Measurements from ENCODE around the gene BRSK2. TPM values are rescaled to one million over a fixed set of nuclear protein-coding genes. Genes with fewer than 3 reads are reported as not detected.

The BRSK2 gene
- total and polyA plus RNA-seq, 2 experiments from 2014 or later = 4.7 to 13.6 TPM

DNA sequence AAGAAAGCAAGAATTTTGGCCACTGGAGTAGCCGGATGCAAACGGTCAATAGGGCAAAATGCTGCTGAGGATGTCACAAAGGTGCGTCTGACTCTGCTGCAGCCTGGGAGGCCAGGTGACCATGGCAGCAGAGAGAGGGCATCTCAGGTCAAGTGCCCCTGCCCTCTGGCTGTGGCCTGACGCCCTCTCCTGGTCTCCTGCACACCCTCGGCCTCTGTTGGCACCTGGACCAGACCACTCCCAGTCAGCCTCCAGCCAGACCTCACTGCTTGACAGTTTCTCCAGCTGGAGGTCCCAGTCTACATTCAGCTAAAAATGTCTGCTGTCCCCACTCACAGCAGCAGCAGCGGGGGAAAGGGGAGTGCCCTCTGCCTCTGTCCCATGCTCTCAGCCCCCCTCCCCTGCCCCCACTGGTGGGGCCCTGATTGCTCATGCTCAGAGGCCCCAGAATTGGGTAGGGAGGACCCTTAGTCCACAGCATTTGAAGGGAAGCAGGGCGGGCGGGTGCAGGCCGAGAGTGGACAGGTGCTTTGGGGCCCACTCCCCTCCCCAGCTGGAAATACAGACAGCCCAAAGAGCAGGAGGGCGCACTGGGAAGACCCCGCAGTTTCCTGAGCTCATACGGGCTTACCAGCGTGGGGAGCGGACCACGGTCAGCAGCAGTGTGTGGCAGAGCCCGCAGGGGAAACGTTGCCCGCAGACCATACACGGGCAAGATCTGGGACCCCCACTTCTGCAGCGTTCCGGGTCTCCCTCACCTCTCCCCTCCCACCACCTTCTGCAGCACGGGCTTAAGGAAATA lies 1.6 kb upstream of the BRSK2 start:
- WGBS (ENCODE audit: low lambda C conversion rate, missing lambda C conversion rate) = 64% methylated on average over 21 of the region's 22 CpGs
- no peak overlapping the region for H3K4me3 ChIP-seq
- no peak for DNase-seq (ENCODE audit: low spot score)
- no peak overlapping the region for H3K27ac ChIP-seq
- H3K27me3 ChIP-seq = peaks cover 18% of the 10 kb centered on the region
- no peaks in the 10 kb centered on the region for H4K20me1 ChIP-seq (ENCODE audit: insufficient read depth, poor library complexity, severe bottlenecking)
- H3K9me2 ChIP-seq (replicated peaks; ENCODE audit: insufficient read depth) = no peaks in the 10 kb centered on the region
- peaks cover 2% of the 10 kb centered on the region for H3K79me2 ChIP-seq
- H3K4me1 ChIP-seq (ENCODE audit: insufficient read depth) = peaks cover 10% of the 10 kb centered on the region
- peak overlapping the region; percentile 70 for H2AFZ ChIP-seq
- H3K4me2 ChIP-seq = peak overlapping the region; percentile 99
- no peaks in the 10 kb centered on the region for H3K9me3 ChIP-seq (ENCODE audit: low read depth)
- TF ChIP-seq, protein P1, sequence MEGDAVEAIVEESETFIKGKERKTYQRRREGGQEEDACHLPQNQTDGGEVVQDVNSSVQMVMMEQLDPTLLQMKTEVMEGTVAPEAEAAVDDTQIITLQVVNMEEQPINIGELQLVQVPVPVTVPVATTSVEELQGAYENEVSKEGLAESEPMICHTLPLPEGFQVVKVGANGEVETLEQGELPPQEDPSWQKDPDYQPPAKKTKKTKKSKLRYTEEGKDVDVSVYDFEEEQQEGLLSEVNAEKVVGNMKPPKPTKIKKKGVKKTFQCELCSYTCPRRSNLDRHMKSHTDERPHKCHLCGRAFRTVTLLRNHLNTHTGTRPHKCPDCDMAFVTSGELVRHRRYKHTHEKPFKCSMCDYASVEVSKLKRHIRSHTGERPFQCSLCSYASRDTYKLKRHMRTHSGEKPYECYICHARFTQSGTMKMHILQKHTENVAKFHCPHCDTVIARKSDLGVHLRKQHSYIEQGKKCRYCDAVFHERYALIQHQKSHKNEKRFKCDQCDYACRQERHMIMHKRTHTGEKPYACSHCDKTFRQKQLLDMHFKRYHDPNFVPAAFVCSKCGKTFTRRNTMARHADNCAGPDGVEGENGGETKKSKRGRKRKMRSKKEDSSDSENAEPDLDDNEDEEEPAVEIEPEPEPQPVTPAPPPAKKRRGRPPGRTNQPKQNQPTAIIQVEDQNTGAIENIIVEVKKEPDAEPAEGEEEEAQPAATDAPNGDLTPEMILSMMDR (IDR thresholded peaks at IDR 0.05; ENCODE audit: poor library complexity) = no peak
- TF ChIP-seq EZH2 (IDR thresholded peaks at IDR 0.05; ENCODE audit: borderline replicate concordance) (no peak), EZH2phosphoT487 (IDR thresholded peaks at IDR 0.05; ENCODE audit: low read depth, severe bottlenecking, unreplicated experiment) (no peak)
- H3K36me3 ChIP-seq (replicated peaks; ENCODE audit: insufficient read depth, low read depth) = no peaks in the 10 kb centered on the region

DNA sequence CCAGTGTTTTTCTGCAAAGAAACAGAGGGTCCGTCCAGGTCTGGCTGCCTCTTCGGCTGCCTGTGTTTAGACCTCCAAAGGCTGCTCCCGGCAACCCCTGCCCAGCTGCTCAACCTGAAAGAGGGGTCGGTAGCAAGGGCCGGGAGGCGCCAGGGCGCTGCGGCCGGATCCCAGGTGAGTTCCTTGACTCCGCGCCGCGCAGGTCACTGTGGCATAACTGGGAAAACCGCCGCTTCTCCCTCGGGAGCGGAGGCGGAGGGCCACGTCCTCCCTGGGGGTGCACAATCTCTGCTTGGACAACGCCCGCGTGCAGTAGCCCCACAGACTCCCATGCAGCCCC lies 1.0 kb upstream of the BRSK2 start:
- peaks cover 2% of the 10 kb centered on the region for H3K79me2 ChIP-seq
- peaks cover 7% of the 10 kb centered on the region for H3K4me1 ChIP-seq (ENCODE audit: insufficient read depth)
- H3K9me2 ChIP-seq (replicated peaks; ENCODE audit: insufficient read depth) = no peaks in the 10 kb centered on the region
- peak overlapping the region; percentile 65 for H3K4me3 ChIP-seq
- no peaks in the 10 kb centered on the region for H3K9me3 ChIP-seq (ENCODE audit: low read depth)
- H3K4me2 ChIP-seq = peak overlapping the region; percentile 99
- TF ChIP-seq, protein P1 (IDR thresholded peaks at IDR 0.05; ENCODE audit: poor library complexity) = no peak
- no peak for TF ChIP-seq EZH2 (IDR thresholded peaks at IDR 0.05; ENCODE audit: borderline replicate concordance)
- TF ChIP-seq EZH2phosphoT487 (IDR thresholded peaks at IDR 0.05; ENCODE audit: low read depth, severe bottlenecking, unreplicated experiment) = no peak
- DNase-seq (ENCODE audit: low spot score) = no peak
- no peaks in the 10 kb centered on the region for H4K20me1 ChIP-seq (ENCODE audit: insufficient read depth, poor library complexity, severe bottlenecking)
- no peaks in the 10 kb centered on the region for H3K36me3 ChIP-seq (replicated peaks; ENCODE audit: insufficient read depth, low read depth)
- peaks cover 18% of the 10 kb centered on the region for H3K27me3 ChIP-seq
- H2AFZ ChIP-seq = peak overlapping the region; percentile 70
- H3K27ac ChIP-seq = no peak overlapping the region
- 5% methylated on average over 10 of the region's 22 CpGs for WGBS (ENCODE audit: low lambda C conversion rate, missing lambda C conversion rate)

DNA sequence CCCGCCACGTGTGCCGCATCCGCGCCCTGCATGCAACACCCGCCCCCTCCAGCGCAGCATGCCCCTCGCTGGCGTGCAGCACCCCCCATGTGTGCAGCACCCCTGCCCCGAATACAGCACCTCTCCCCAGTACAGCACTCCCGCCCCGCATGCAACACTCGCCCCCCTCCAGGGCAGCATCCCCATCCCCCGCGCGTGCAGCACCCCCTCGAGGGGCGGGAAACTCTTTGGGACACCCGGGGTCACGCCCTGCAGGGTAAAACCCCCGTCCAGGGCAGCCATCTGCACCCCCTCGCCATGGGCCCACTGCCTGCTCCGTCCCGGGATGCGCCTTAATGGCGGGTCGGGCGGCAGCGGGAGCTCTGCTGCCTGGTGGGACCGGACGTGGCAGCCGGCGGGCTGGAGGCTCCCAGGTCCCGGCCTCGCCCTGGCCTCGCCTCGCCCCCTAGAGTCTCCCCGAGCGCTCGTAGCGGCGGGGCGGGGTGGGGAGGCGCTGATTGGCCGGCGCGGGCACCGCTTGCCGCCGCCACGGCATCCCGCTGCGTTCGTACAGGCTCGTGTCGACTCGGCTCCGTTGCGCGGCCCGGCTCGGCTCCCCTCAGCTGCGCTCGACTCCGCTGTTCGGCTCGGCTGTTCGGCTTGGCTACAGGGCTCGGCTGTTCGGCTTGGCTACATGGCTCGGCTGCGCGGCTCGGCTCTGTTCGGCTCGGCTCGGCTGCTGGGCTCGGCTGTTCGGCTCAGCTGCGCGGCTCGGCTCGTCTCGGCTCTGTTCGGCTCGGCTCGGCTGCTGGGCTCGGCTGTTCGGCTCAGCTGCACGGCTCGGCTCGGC lies 417 bp upstream of the BRSK2 start:
- H3K27me3 ChIP-seq = peaks cover 18% of the 10 kb centered on the region
- WGBS (ENCODE audit: low lambda C conversion rate, missing lambda C conversion rate) = 1% methylated on average over 45 of the region's 92 CpGs

More for the DNA sequence above, 417 bp upstream of the BRSK2 start:
- H3K79me2 ChIP-seq = peaks cover 2% of the 10 kb centered on the region
- H3K4me2 ChIP-seq = peak overlapping the region; percentile 99
- H3K9me2 ChIP-seq (replicated peaks; ENCODE audit: insufficient read depth) = no peaks in the 10 kb centered on the region
- H3K4me3 ChIP-seq = peak overlapping the region; percentile 65
- no peak overlapping the region for H3K27ac ChIP-seq
- DNase-seq (ENCODE audit: low spot score) = peak; percentile 98
- peaks cover 7% of the 10 kb centered on the region for H3K4me1 ChIP-seq (ENCODE audit: insufficient read depth)
- H3K9me3 ChIP-seq (ENCODE audit: low read depth) = no peaks in the 10 kb centered on the region
- H3K36me3 ChIP-seq (replicated peaks; ENCODE audit: insufficient read depth, low read depth) = no peaks in the 10 kb centered on the region
- TF ChIP-seq EZH2phosphoT487 (IDR thresholded peaks at IDR 0.05; ENCODE audit: low read depth, severe bottlenecking, unreplicated experiment) (no peak), EZH2 (IDR thresholded peaks at IDR 0.05; ENCODE audit: borderline replicate concordance) (no peak)
- TF ChIP-seq, protein P1 (IDR thresholded peaks at IDR 0.05; ENCODE audit: poor library complexity) = no peak
- H4K20me1 ChIP-seq (ENCODE audit: insufficient read depth, poor library complexity, severe bottlenecking) = no peaks in the 10 kb centered on the region
- H2AFZ ChIP-seq = peak overlapping the region; percentile 70
